HepG2 (cell line): ENCODE data around the gene RAB15. TPM values are rescaled to one million over a fixed set of nuclear protein-coding genes. Genes with fewer than 3 reads are reported as not detected.

ENCODE experiments used
- ATF7-NPFF ChIP-seq: sonication (generic); formaldehyde crosslinking; IDR thresholded peaks from 2 replicates; pipeline ENCODE4 v1.8.1; 2023; ENCODE audit warnings: mild to moderate bottlenecking, low read depth, missing genetic modification reagents, moderate library complexity
- BRD4 ChIP-seq: sonication (generic); formaldehyde crosslinking; IDR thresholded peaks from 2 replicates; pipeline ENCODE4 v1.4.0; 2020; ENCODE audit warnings: missing genetic modification reagents
- DMAP1 ChIP-seq: IDR thresholded peaks from 2 replicates; pipeline ENCODE4 v1.6.1; 2016
- EZH2 ChIP-seq: conservative IDR thresholded peaks from 2 replicates; pipeline ENCODE4 v1.6.1; 2012; ENCODE audit warnings: mild to moderate bottlenecking, low read depth, low read length, moderate library complexity
- GABPA ChIP-seq, 2 experiments: IDR thresholded peaks; 2 replicates each; pipeline ENCODE4 v1.6.1; 2011 to 2016; ENCODE audit warnings: low read depth in 2 of 2, low read length in 1 of 2, missing biosample characterization in 1 of 2, missing genetic modification characterization in 1 of 2
- GATA4 ChIP-seq: sonication (generic); IDR thresholded peaks from 2 replicates; pipeline ENCODE4 v1.6.1; 2016; ENCODE audit warnings: antibody characterized with exemption, low read depth, borderline replicate concordance
- GTF2F1 ChIP-seq: fragments of 150-350 bp; IDR thresholded peaks from 2 replicates; pipeline ENCODE4 v1.6.1; 2014; ENCODE audit warnings: low read length
- HES4 ChIP-seq: sonication (generic); formaldehyde crosslinking; IDR thresholded peaks from 2 replicates; pipeline ENCODE4 v1.9.0; 2021; ENCODE audit warnings: mild to moderate bottlenecking, missing genetic modification reagents, borderline replicate concordance
- HOXA3 ChIP-seq: sonication (generic); formaldehyde crosslinking; IDR thresholded peaks from 2 replicates; pipeline ENCODE4 v1.5.0; 2020; ENCODE audit warnings: missing genetic modification reagents
- KDM6A ChIP-seq: IDR thresholded peaks from 2 replicates; pipeline ENCODE4 v1.6.1; 2016; ENCODE audit warnings: low read depth
- NKX3-1 ChIP-seq: sonication (generic); formaldehyde crosslinking; IDR thresholded peaks from 2 replicates; pipeline ENCODE4 v1.5.0; 2020; ENCODE audit warnings: missing genetic modification reagents
- SRSF4 ChIP-seq: fragments of 200-400 bp; formaldehyde crosslinking; IDR thresholded peaks from one replicate; pipeline ENCODE4 v1.6.1; 2018; ENCODE audit warnings: mild to moderate bottlenecking, low read depth, low read length, moderate library complexity; ENCODE audit not compliant: poor library complexity, severe bottlenecking
- TARDBP ChIP-seq: sonication (generic); formaldehyde crosslinking; IDR thresholded peaks from 2 replicates; pipeline ENCODE4 v1.8.0; 2022; ENCODE audit warnings: mild to moderate bottlenecking, missing genetic modification reagents
- ZNF260 ChIP-seq: sonication (generic); formaldehyde crosslinking; IDR thresholded peaks from 2 replicates; pipeline ENCODE4 v1.4.0; 2020; ENCODE audit warnings: missing genetic modification reagents, low read depth, mild to moderate bottlenecking, borderline replicate concordance
- ZNF275 ChIP-seq: sonication (generic); formaldehyde crosslinking; IDR thresholded peaks from 2 replicates; pipeline ENCODE4 v1.8.0; 2022; ENCODE audit warnings: missing genetic modification reagents, mild to moderate bottlenecking, inconsistent platforms, borderline replicate concordance
- ZNF768 ChIP-seq: sonication (generic); formaldehyde crosslinking; IDR thresholded peaks from 2 replicates; pipeline ENCODE4 v1.4.0; 2020; ENCODE audit warnings: missing genetic modification reagents
- polyA plus RNA-seq, 8 experiments: library from polyadenylated mRNA; depleted of rRNA in 3 of 8; stranded (reverse) in 7 of 8; unstranded in 1 of 8; fragments of >200 nt; fragmentation: Illumina TruSeq in 4 of 8; extraction: Trizol in 4 of 8; gene quantifications; 2 replicates each; pipeline versions ENCODE4 v1.2.1 to v1.2.3, GENCODE V29; 2011 to 2016; ENCODE audit warnings: low read depth in 4 of 8, missing spikeins in 1 of 8, mixed read lengths in 1 of 8; ENCODE audit not compliant: insufficient read depth in 1 of 8
- total RNA-seq, 5 experiments: library from RNA; depleted of rRNA; stranded (reverse); fragments of >200 nt; fragmentation: Illumina TruSeq; extraction: Trizol; gene quantifications; 2 replicates each; pipeline ENCODE4 v1.2.3, GENCODE V29; 2016; ENCODE audit warnings: low read depth in 1 of 5
- TF ChIP-seq, protein P1 (sequence below): sonication (generic); IDR thresholded peaks from 2 replicates; pipeline ENCODE4 v1.6.1; 2016; ENCODE audit warnings: low read depth, borderline replicate concordance
- TF ChIP-seq, protein P2 (sequence below): sonication (generic); formaldehyde crosslinking; IDR thresholded peaks from 2 replicates; pipeline ENCODE4 v1.4.0; 2020; ENCODE audit warnings: mild to moderate bottlenecking, missing genetic modification reagents, borderline replicate concordance

Gene RAB15
- total and polyA plus RNA-seq, 2 of the 13 experiments (the other 11 are each of a cell fraction or from before 2014, with no cell fraction given): 7.4 to 18.5 TPM

DNA sequence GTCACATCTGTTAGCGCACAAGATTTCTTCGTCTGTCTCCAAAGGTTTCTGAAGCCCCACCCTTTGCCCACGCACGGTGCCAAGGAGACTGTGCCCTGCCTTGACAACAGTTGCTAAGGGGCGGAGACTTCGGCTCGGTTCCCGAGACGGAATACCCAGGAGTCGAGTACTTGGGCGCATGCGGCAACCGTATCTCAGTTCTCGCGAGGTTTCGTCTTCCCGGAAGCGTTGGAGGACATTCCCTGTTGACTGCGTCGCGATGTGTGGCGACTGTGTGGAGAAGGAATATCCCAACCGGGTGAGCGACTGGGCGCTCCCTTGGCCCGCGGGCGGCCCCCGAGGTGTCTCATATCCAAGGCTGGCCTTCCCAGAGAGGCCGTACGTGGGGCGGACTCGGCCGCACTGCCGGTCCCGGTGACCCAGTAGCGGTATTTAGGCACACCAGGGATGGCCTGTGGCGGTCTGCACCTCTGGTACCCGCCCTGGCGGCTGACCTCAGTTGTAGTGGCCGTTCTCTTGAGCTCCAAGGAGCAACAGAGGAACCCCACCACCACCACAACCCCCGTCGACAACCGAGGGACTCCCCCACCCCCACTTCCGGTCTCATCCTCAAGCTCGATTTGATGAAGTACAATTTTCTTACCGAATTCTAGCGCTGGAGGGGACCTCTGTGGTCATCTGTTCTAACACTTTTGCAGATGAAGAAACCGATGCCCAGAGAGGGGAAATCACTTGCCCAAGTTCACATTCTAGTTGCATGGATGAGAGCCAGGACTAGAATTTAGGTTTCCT, 57.7 kb downstream of the RAB15 start, which contains the start of gene CHURC1 (continued):
- TF ChIP-seq DMAP1 (CRISPR knock-in tag) (peak; percentile 58; the same call in 1 of the 2 replicates), BRD4 (CRISPR knock-in tag) (peak; percentile 29; the same call in 1 of the 2 replicates), ATF7-NPFF (0 out of 2 replicates have a peak, but pooled peaks have one; percentile 41), NKX3-1 (no peak), ZNF275 (no peak), HOXA3 (CRISPR knock-in tag) (peak; percentile 41; the same call in 1 of the 2 replicates), ZNF768 (CRISPR knock-in tag) (peak; percentile 54; the same call in 1 of the 2 replicates), EZH2 (no peak), ZNF260 (no peak), GATA4 (no peak), TARDBP (CRISPR knock-in tag) (no peak; the same call in 1 of the 2 replicates), HES4 (no peak), SRSF4 (no peak), GTF2F1 (no peak), KDM6A (CRISPR knock-in tag) (no peak), GABPA (IDR thresholded peaks at IDR 0.05; ENCODE audit: low read depth, low read length) (no peak), GABPA (CRISPR knock-in tag; IDR thresholded peaks at IDR 0.05; ENCODE audit: low read depth) (peak; percentile 55)
- TF ChIP-seq, protein P1, sequence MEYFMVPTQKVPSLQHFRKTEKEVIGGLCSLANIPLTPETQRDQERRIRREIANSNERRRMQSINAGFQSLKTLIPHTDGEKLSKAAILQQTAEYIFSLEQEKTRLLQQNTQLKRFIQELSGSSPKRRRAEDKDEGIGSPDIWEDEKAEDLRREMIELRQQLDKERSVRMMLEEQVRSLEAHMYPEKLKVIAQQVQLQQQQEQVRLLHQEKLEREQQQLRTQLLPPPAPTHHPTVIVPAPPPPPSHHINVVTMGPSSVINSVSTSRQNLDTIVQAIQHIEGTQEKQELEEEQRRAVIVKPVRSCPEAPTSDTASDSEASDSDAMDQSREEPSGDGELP: no peak
- TF ChIP-seq, protein P2, sequence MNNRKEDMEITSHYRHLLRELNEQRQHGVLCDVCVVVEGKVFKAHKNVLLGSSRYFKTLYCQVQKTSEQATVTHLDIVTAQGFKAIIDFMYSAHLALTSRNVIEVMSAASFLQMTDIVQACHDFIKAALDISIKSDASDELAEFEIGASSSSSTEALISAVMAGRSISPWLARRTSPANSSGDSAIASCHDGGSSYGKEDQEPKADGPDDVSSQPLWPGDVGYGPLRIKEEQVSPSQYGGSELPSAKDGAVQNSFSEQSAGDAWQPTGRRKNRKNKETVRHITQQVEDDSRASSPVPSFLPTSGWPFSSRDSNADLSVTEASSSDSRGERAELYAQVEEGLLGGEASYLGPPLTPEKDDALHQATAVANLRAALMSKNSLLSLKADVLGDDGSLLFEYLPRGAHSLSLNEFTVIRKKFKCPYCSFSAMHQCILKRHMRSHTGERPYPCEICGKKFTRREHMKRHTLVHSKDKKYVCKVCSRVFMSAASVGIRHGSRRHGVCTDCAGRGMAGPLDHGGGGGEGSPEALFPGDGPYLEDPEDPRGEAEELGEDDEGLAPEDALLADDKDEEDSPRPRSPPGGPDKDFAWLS (CRISPR knock-in tag): no peak
